Measurements from ENCODE around the gene NECTIN2.
A peak's percentile ranks its signal among the peaks of the same experiment; 100 is the strongest.
"Not testable (repeated sequence)": the region's sequence is repeated elsewhere in the genome, so short reads cannot be mapped to it uniquely, and the experiment has no call there.

The NECTIN2 gene

GRCh38 chr19:44848812-44849447 is 2.8 kb downstream of the NECTIN2 start:
- Histone ChIP-seq H3K36me3 (ENCODE audit: insufficient read depth, low read length) (peaks cover 9% of the 10 kb centered on the region), H3K27me3 (ENCODE audit: insufficient read depth, low read length) (no peaks in the 10 kb centered on the region), H3K4me1 (ENCODE audit: insufficient read depth, low read length) (peaks cover 28% of the 10 kb centered on the region), H3K4me3 (ENCODE audit: low read length) (peak overlapping the region; percentile 81), H3K9me3 (ENCODE audit: low read length) (no peaks in the 10 kb centered on the region), H2AFZ (ENCODE audit: low read depth, low read length) (no peak overlapping the region)

- Histone ChIP-seq H2AFZ (ENCODE audit: low read depth, low read length) (no peak overlapping the region), H3K9me3 (ENCODE audit: low read length) (no peaks in the 10 kb centered on the region), H3K27me3 (ENCODE audit: insufficient read depth, low read length) (no peaks in the 10 kb centered on the region), H3K36me3 (ENCODE audit: insufficient read depth, low read length) (peaks cover 9% of the 10 kb centered on the region), H3K4me3 (ENCODE audit: low read length) (no peak overlapping the region), H3K4me1 (ENCODE audit: insufficient read depth, low read length) (peaks cover 21% of the 10 kb centered on the region)
Observed at GRCh38 chr19:44850641-44851109, 4.6 kb downstream of the NECTIN2 start.

- Histone ChIP-seq H3K27me3 (ENCODE audit: insufficient read depth, low read length) (no peaks in the 10 kb centered on the region), H3K36me3 (ENCODE audit: insufficient read depth, low read length) (peaks cover 15% of the 10 kb centered on the region), H3K9me3 (ENCODE audit: low read length) (no peaks in the 10 kb centered on the region), H3K4me3 (ENCODE audit: low read length) (no peak overlapping the region), H2AFZ (ENCODE audit: low read depth, low read length) (no peak overlapping the region), H3K4me1 (ENCODE audit: insufficient read depth, low read length) (peaks cover 21% of the 10 kb centered on the region)
Observed at GRCh38 chr19:44851427-44851826, 5.3 kb downstream of the NECTIN2 start.

- Histone ChIP-seq H3K36me3 (ENCODE audit: insufficient read depth, low read length) (peaks cover 29% of the 10 kb centered on the region), H2AFZ (ENCODE audit: low read depth, low read length) (no peak overlapping the region), H3K27me3 (ENCODE audit: insufficient read depth, low read length) (no peaks in the 10 kb centered on the region), H3K4me1 (ENCODE audit: insufficient read depth, low read length) (no peaks in the 10 kb centered on the region), H3K9me3 (ENCODE audit: low read length) (peaks cover 2% of the 10 kb centered on the region), H3K4me3 (ENCODE audit: low read length) (no peak overlapping the region)
Observed at GRCh38 chr19:44855606-44856005, 9.5 kb downstream of the NECTIN2 start.

- Histone ChIP-seq H3K9me3 (ENCODE audit: low read length) (peaks cover 2% of the 10 kb centered on the region), H3K27me3 (ENCODE audit: insufficient read depth, low read length) (no peaks in the 10 kb centered on the region), H3K36me3 (ENCODE audit: insufficient read depth, low read length) (peaks cover 29% of the 10 kb centered on the region), H3K4me1 (ENCODE audit: insufficient read depth, low read length) (no peaks in the 10 kb centered on the region), H2AFZ (ENCODE audit: low read depth, low read length) (no peak overlapping the region), H3K4me3 (ENCODE audit: low read length) (no peak overlapping the region)
Observed at GRCh38 chr19:44856421-44857083, 10.5 kb downstream of the NECTIN2 start.

- Histone ChIP-seq H3K27me3 (ENCODE audit: insufficient read depth, low read length) (no peaks in the 10 kb centered on the region), H2AFZ (ENCODE audit: low read depth, low read length) (no peak overlapping the region), H3K4me1 (ENCODE audit: insufficient read depth, low read length) (no peaks in the 10 kb centered on the region), H3K4me3 (ENCODE audit: low read length) (no peak overlapping the region), H3K9me3 (ENCODE audit: low read length) (peaks cover 2% of the 10 kb centered on the region), H3K36me3 (ENCODE audit: insufficient read depth, low read length) (peaks cover 31% of the 10 kb centered on the region)
Observed at GRCh38 chr19:44857837-44858236, 11.7 kb downstream of the NECTIN2 start.

GRCh38 chr19:44861576-44861975 is 15.5 kb downstream of the NECTIN2 start:
- H3K4me1 ChIP-seq (ENCODE audit: insufficient read depth, low read length); H3K4me3 ChIP-seq (ENCODE audit: low read length); H3K27me3 ChIP-seq (ENCODE audit: insufficient read depth, low read length); H2AFZ ChIP-seq (ENCODE audit: low read depth, low read length); H3K9me3 ChIP-seq (ENCODE audit: low read length): not testable (repeated sequence)
- peaks cover 39% of the 10 kb centered on the region for H3K36me3 ChIP-seq (ENCODE audit: insufficient read depth, low read length)

- Histone ChIP-seq H3K4me1 (ENCODE audit: insufficient read depth, low read length) (no peaks in the 10 kb centered on the region), H3K36me3 (ENCODE audit: insufficient read depth, low read length) (peaks cover 45% of the 10 kb centered on the region), H3K9me3 (ENCODE audit: low read length) (peaks cover 1% of the 10 kb centered on the region), H2AFZ (ENCODE audit: low read depth, low read length) (no peak overlapping the region), H3K27me3 (ENCODE audit: insufficient read depth, low read length) (no peaks in the 10 kb centered on the region), H3K4me3 (ENCODE audit: low read length) (no peak overlapping the region)
Observed at GRCh38 chr19:44863990-44864389, 17.9 kb downstream of the NECTIN2 start.

- Histone ChIP-seq H3K36me3 (ENCODE audit: insufficient read depth, low read length) (peaks cover 47% of the 10 kb centered on the region), H3K9me3 (ENCODE audit: low read length) (no peaks in the 10 kb centered on the region), H3K4me3 (ENCODE audit: low read length) (no peak overlapping the region), H3K27me3 (ENCODE audit: insufficient read depth, low read length) (no peaks in the 10 kb centered on the region), H3K4me1 (ENCODE audit: insufficient read depth, low read length) (no peaks in the 10 kb centered on the region), H2AFZ (ENCODE audit: low read depth, low read length) (no peak overlapping the region)
Observed at GRCh38 chr19:44865196-44865767, 19.2 kb downstream of the NECTIN2 start.

- H3K9me3 ChIP-seq (ENCODE audit: low read length): no peaks in the 10 kb centered on the region
- no peak overlapping the region for H3K4me3 ChIP-seq (ENCODE audit: low read length)
- no peak overlapping the region for H2AFZ ChIP-seq (ENCODE audit: low read depth, low read length)
- peaks cover 45% of the 10 kb centered on the region for H3K36me3 ChIP-seq (ENCODE audit: insufficient read depth, low read length)
- no peaks in the 10 kb centered on the region for H3K4me1 ChIP-seq (ENCODE audit: insufficient read depth, low read length)
- H3K27me3 ChIP-seq (ENCODE audit: insufficient read depth, low read length): no peaks in the 10 kb centered on the region
Observed at GRCh38 chr19:44866664-44867063, 20.6 kb downstream of the NECTIN2 start.

GRCh38 chr19:44867578-44867977 is 21.5 kb downstream of the NECTIN2 start:
- H2AFZ ChIP-seq (ENCODE audit: low read depth, low read length): no peak overlapping the region
- no peak overlapping the region for H3K4me3 ChIP-seq (ENCODE audit: low read length)
- no peaks in the 10 kb centered on the region for H3K9me3 ChIP-seq (ENCODE audit: low read length)
- no peaks in the 10 kb centered on the region for H3K4me1 ChIP-seq (ENCODE audit: insufficient read depth, low read length)
- no peaks in the 10 kb centered on the region for H3K27me3 ChIP-seq (ENCODE audit: insufficient read depth, low read length)
- H3K36me3 ChIP-seq (ENCODE audit: insufficient read depth, low read length): peaks cover 51% of the 10 kb centered on the region

GRCh38 chr19:44869733-44870470 is 23.8 kb downstream of the NECTIN2 start:
- no peaks in the 10 kb centered on the region for H3K27me3 ChIP-seq (ENCODE audit: insufficient read depth, low read length)
- H3K4me3 ChIP-seq (ENCODE audit: low read length): no peak overlapping the region
- H2AFZ ChIP-seq (ENCODE audit: low read depth, low read length): no peak overlapping the region
- peaks cover 68% of the 10 kb centered on the region for H3K36me3 ChIP-seq (ENCODE audit: insufficient read depth, low read length)
- no peaks in the 10 kb centered on the region for H3K9me3 ChIP-seq (ENCODE audit: low read length)
- H3K4me1 ChIP-seq (ENCODE audit: insufficient read depth, low read length): no peaks in the 10 kb centered on the region

- peaks cover 71% of the 10 kb centered on the region for H3K36me3 ChIP-seq (ENCODE audit: insufficient read depth, low read length)
- no peak overlapping the region for H3K4me3 ChIP-seq (ENCODE audit: low read length)
Observed at GRCh38 chr19:44871809-44872208, 25.7 kb downstream of the NECTIN2 start.

More at GRCh38 chr19:44871809-44872208, 25.7 kb downstream of the NECTIN2 start:
- no peaks in the 10 kb centered on the region for H3K9me3 ChIP-seq (ENCODE audit: low read length)
- H2AFZ ChIP-seq (ENCODE audit: low read depth, low read length): no peak overlapping the region
- H3K4me1 ChIP-seq (ENCODE audit: insufficient read depth, low read length): no peaks in the 10 kb centered on the region
- H3K27me3 ChIP-seq (ENCODE audit: insufficient read depth, low read length): no peaks in the 10 kb centered on the region
